K562 (cell line): ENCODE measurements around the gene ABAT. TPM values are rescaled to one million over a fixed set of nuclear protein-coding genes. Genes with fewer than 3 reads are reported as not detected.

ENCODE experiments used
- ATAC-seq: fragments of 200-7000 bp; cut with Tn5 transposase; 3 replicates; pipeline ENCODE4 v1.9.1; 2020; ENCODE audit warnings: moderate library complexity
- BruUV-seq: library from RNA; stranded (reverse); fragments of 400-500 nt; replicated peaks from 2 replicates; lab custom pipeline; 2021; lab: Mats Ljungman, UMichigan
- CTCF ChIA-PET: fragments of 300-600 bp; formaldehyde crosslinking; extraction: SDS; loops from one replicate; lab custom pipeline; 2021; ENCODE audit warnings: low intra/inter-chr PET ratio; lab: Yijun Ruan, JAX
- POLR2A ChIA-PET: fragments of 300-600, 350-650 bp; sonication (Branson Sonifier 250); formaldehyde crosslinking; extraction: SDS; loops from one replicate; lab custom pipeline; 2021; ENCODE audit warnings: antibody characterized with exemption, inconsistent platforms; lab: Yijun Ruan, JAX
- DNase-seq, 4 experiments: peaks; one replicate each; pipeline versions ENCODE4 v3.0.0 to v3.0.0-alpha.2; 2011 to 2018; ENCODE audit warnings: low spot score in 3 of 4, mixed read lengths in 3 of 4; ENCODE audit errors: extremely low read depth in 1 of 4
- FAIRE-seq: peaks from 2 replicates; lab custom pipeline; 2011; peaks lifted over from hg19 to GRCh38; lab: Jason Lieb, UNC
- H2AFZ ChIP-seq: 2 replicates; pipeline ENCODE4 v1.6.0; 2011; ENCODE audit warnings: low read depth, low read length, control low read depth, inconsistent platforms
- H3K27ac ChIP-seq: fragments of 200-600 bp; 3 replicates; pipeline ENCODE4 v1.8.0; 2011; ENCODE audit warnings: low read depth, mild to moderate bottlenecking, control low read depth, inconsistent platforms, low read length, moderate library complexity, mixed read lengths; ENCODE audit errors: extremely low read depth
- H3K27me3 ChIP-seq, 2 experiments: fragments of 300-600 bp in 1 of 2; 2 replicates in 1 of 2; 3 replicates in 1 of 2; pipeline versions ENCODE4 v1.6.0 to v1.8.0; 2011; ENCODE audit warnings: inconsistent platforms in 2 of 2, low read length in 2 of 2, mild to moderate bottlenecking in 1 of 2, mixed read lengths in 1 of 2, moderate library complexity in 1 of 2; ENCODE audit not compliant: control insufficient read depth in 2 of 2, insufficient read depth in 2 of 2
- H3K36me3 ChIP-seq: fragments of 300-600 bp; 3 replicates; pipeline ENCODE4 v1.8.0; 2011; ENCODE audit warnings: mild to moderate bottlenecking, low read length, inconsistent platforms; ENCODE audit not compliant: control insufficient read depth, insufficient read depth
- H3K4me1 ChIP-seq, 2 experiments: fragments of 200-600 bp in 1 of 2; replicated peaks in 1 of 2; 2 replicates in 1 of 2; 3 replicates in 1 of 2; pipeline versions ENCODE4 v1.5.1 to v1.8.0; 2011; ENCODE audit warnings: inconsistent platforms in 2 of 2, low read length in 2 of 2, mild to moderate bottlenecking in 1 of 2, mixed read lengths in 1 of 2, moderate library complexity in 1 of 2; ENCODE audit not compliant: control insufficient read depth in 2 of 2, insufficient read depth in 2 of 2
- H3K4me2 ChIP-seq: 2 replicates; pipeline ENCODE4 v1.6.1; 2011; ENCODE audit warnings: low read length, control low read depth, inconsistent platforms, mixed read lengths; ENCODE audit not compliant: insufficient read depth
- H3K4me3 ChIP-seq: fragments of 200-600 bp; sonication (generic), shearing (Covaris generic); 2 replicates; pipeline ENCODE4 v1.5.1; 2016; ENCODE audit warnings: control low read depth, inconsistent platforms
- H3K79me2 ChIP-seq: fragments of 200-600 bp; 3 replicates; pipeline ENCODE4 v1.8.0; 2011; ENCODE audit warnings: low read length, inconsistent platforms; ENCODE audit not compliant: control insufficient read depth, insufficient read depth
- H3K9ac ChIP-seq, 2 experiments: 2 replicates each; pipeline versions ENCODE4 v1.6.0 to v1.6.1; 2011; ENCODE audit warnings: low read depth in 2 of 2, low read length in 2 of 2, control low read depth in 1 of 2, inconsistent platforms in 1 of 2, mild to moderate bottlenecking in 1 of 2, mixed read lengths in 1 of 2; ENCODE audit not compliant: insufficient read depth in 1 of 2
- H3K9me1 ChIP-seq: one replicate; pipeline ENCODE4 v1.6.0; 2011; ENCODE audit warnings: inconsistent platforms, mild to moderate bottlenecking, low read length, moderate library complexity; ENCODE audit not compliant: control insufficient read depth, insufficient read depth
- H3K9me3 ChIP-seq: replicated peaks from 2 replicates; pipeline ENCODE4 v1.5.1; 2011; ENCODE audit warnings: low read depth, low read length, inconsistent platforms; ENCODE audit not compliant: control insufficient read depth, insufficient read depth
- H4K20me1 ChIP-seq: replicated peaks from 2 replicates; pipeline ENCODE4 v1.6.1; 2011; ENCODE audit warnings: low read length, inconsistent platforms, mixed read lengths; ENCODE audit not compliant: control insufficient read depth, insufficient read depth
- CBX3 ChIP-seq, 2 experiments: IDR thresholded peaks; 1 replicate in 1 of 2; 2 replicates in 1 of 2; pipeline ENCODE4 v1.6.1; 2012; ENCODE audit warnings: inconsistent platforms in 2 of 2, low read length in 2 of 2, borderline replicate concordance in 1 of 2, control low read depth in 1 of 2
- EZH2 ChIP-seq: IDR thresholded peaks from 2 replicates; pipeline ENCODE4 v1.6.1; 2012; ENCODE audit warnings: low read depth, mild to moderate bottlenecking, inconsistent platforms, low read length, borderline replicate concordance
- HMG20A ChIP-seq: fragments of 450-650 bp; formaldehyde crosslinking; conservative IDR thresholded peaks from 2 replicates; pipeline ENCODE4 v1.4.0; 2020; ENCODE audit warnings: mild to moderate bottlenecking, mixed read lengths
- KDM1A ChIP-seq, 2 experiments: fragments of 450-650 bp; IDR thresholded peaks; 2 replicates each; pipeline ENCODE4 v1.6.1; 2016; ENCODE audit warnings: mild to moderate bottlenecking in 2 of 2
- PHB2 ChIP-seq: fragments of 450-650 bp; IDR thresholded peaks from 2 replicates; pipeline ENCODE4 v1.6.1; 2017; ENCODE audit warnings: low read depth
- POLR3A ChIP-seq: IDR thresholded peaks from 2 replicates; pipeline ENCODE4 v1.6.1; 2011; ENCODE audit warnings: borderline replicate concordance, mild to moderate bottlenecking, moderate library complexity; ENCODE audit not compliant: insufficient read length, insufficient read depth; ENCODE audit errors: extremely low read depth
- SIX5 ChIP-seq, 2 experiments: IDR thresholded peaks; 2 replicates each; pipeline ENCODE4 v1.6.1; 2011; ENCODE audit warnings: low read length in 2 of 2, borderline replicate concordance in 1 of 2, low read depth in 1 of 2, mild to moderate bottlenecking in 1 of 2, moderate library complexity in 1 of 2; ENCODE audit not compliant: insufficient read depth in 1 of 2
- SMARCE1 ChIP-seq: fragments of 450-650 bp; IDR thresholded peaks from 2 replicates; pipeline ENCODE4 v1.7.1; 2016; ENCODE audit warnings: mild to moderate bottlenecking
- SPI1 ChIP-seq: IDR thresholded peaks from 2 replicates; pipeline ENCODE4 v1.6.1; 2011; ENCODE audit warnings: low read depth, low read length, control low read depth, borderline replicate concordance
- ZBTB8A ChIP-seq: fragments of 450-650 bp; IDR thresholded peaks from 2 replicates; pipeline ENCODE4 v1.6.1; 2018; ENCODE audit warnings: mild to moderate bottlenecking, moderate library complexity; ENCODE audit not compliant: partially characterized antibody
- ZNF699 ChIP-seq: fragments of 250-450 bp; sonication (Bioruptor Pico); IDR thresholded peaks from 2 replicates; pipeline ENCODE4 v1.8.0; 2021; ENCODE audit warnings: mild to moderate bottlenecking, moderate library complexity; ENCODE audit not compliant: insufficient replicate concordance
- WGBS: fragments of 100-300 bp; shearing (Covaris generic); methylation state at CpG from one replicate; pipeline ENCODE4 v1.1.6; 2016; ENCODE audit warnings: low coverage, mixed read lengths; ENCODE audit not compliant: insufficient coverage; ENCODE audit errors: missing lambda C conversion rate; 5-methylcytosine and 5-hydroxymethylcytosine counted together
- in situ Hi-C: fragments of 300-500 bp; cut with MboI; formaldehyde crosslinking; loops from 4 replicates; pipeline ENCODE4 v1.15.0; 2018; ENCODE audit warnings: inconsistent platforms, mixed read lengths
- intact Hi-C: fragments of 100-400 bp; cut with micrococcal nuclease; formaldehyde crosslinking; loops from 2 replicates; pipeline ENCODE4 v1.14.2; 2022
- polyA plus RNA-seq, 8 experiments: library from polyadenylated mRNA; depleted of rRNA in 4 of 8; stranded (reverse) in 5 of 8; unstranded in 3 of 8; fragments of >200 nt; fragmentation: Nextera tagmentation in 2 of 8; fragmentation: Illumina TruSeq in 1 of 8; extraction: Ambion mirVana in 2 of 8; extraction: Trizol in 1 of 8; gene quantifications; 2 replicates each; pipeline versions ENCODE4 v1.2.1 to v1.2.3, GENCODE V29; 2011 to 2014; ENCODE audit warnings: inconsistent platforms in 1 of 8, missing spikeins in 1 of 8
- total RNA-seq, 7 experiments: library from RNA; depleted of rRNA in 6 of 7; stranded (reverse); fragments of >200 nt in 6 of 7; fragmentation: Illumina TruSeq in 2 of 7; extraction: Trizol in 2 of 7; gene quantifications; 2 replicates each; pipeline versions ENCODE4 v1.2.1 to v1.2.3, GENCODE V29; 2011 to 2021; ENCODE audit warnings: low replicate concordance in 1 of 7
- TF ChIP-seq, protein P1 (sequence below), 2 experiments: fragments of 450-650 bp in 1 of 2; sonication (generic) in 1 of 2; formaldehyde crosslinking; conservative IDR thresholded peaks; 2 replicates each; pipeline versions ENCODE4 v1.4.0 to v1.8.1; 2020 to 2022; ENCODE audit warnings: mild to moderate bottlenecking in 1 of 2, missing genetic modification reagents in 1 of 2
- TF ChIP-seq, protein P2 (sequence below): fragments of 250-450 bp; sonication (Bioruptor Pico); IDR thresholded peaks from 2 replicates; pipeline ENCODE4 v1.8.0; 2022; ENCODE audit warnings: moderate library complexity, mild to moderate bottlenecking, inconsistent platforms
- TF ChIP-seq, protein P3 (sequence below): IDR thresholded peaks from 2 replicates; pipeline ENCODE4 v1.6.1; 2012; ENCODE audit warnings: low read depth, low read length, improper control_type of control experiment, borderline replicate concordance
- TF ChIP-seq, protein P4 (sequence below): sonication (generic); formaldehyde crosslinking; IDR thresholded peaks from 2 replicates; pipeline ENCODE4 v1.8.1; 2023; ENCODE audit warnings: mild to moderate bottlenecking, missing genetic modification reagents

Gene ABAT
- total and polyA plus RNA-seq, 9 of the 15 experiments (the other 6 are each of a cell fraction or from before 2014, with no cell fraction given) = 0.01 to 0.49 (median 0.10) TPM

DNA sequence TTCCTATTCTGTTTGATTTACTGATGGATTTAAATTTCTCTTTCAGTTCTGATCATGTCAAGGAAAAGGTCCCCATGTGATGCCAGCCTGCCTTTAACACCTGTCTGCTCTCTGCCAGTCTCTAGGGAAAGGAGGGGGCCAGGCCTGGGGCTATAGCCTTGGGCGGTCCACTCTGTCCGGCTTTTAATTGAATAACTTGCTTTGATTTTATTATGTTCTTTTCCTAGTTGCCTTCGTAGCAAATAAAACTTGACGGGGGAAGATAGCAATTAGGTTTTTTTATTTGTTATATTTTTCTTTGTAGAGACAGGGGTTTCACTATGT lies 47.6 kb downstream of the ABAT start (continued):
- no peak for TF ChIP-seq HMG20A (CRISPR knock-in tag)
- TF ChIP-seq PHB2 = no peak

DNA sequence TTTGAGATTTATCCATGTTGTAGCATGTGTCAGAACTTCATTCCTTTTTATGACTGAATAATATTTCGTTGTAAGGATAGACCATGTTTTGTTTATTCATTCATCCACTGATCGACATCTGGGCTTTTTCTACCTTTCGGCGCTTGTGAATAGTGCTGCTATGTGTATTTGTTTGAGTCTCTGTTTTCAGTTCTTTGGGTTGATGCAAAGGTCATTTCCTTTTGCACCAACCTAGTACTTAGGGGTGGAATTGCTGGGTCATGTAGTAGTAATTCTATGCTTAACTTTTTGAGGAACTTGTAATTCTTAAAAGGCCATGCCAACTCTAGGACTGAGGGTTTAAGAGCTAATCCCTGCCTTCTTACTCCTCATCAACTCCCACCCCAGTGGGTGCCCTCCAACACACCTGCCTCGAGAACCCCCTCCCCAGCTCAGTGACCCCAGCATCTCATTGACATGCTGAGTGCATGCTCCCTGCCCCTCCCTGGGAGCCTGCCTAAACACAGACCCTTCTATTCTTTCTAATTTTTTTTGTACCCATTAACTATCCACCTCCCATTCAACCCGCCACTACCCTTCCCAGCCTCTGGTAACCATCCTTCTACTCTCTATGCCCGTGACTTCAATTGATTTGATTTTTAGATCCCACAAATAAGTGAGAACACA lies 51.2 kb downstream of the ABAT start:
- POLR2A ChIA-PET = no interaction called here
- TF ChIP-seq KDM1A (IDR thresholded peaks at IDR 0.05) = no peak
- TF ChIP-seq SMARCE1 = no peak
- TF ChIP-seq SPI1 = no peak
- no peak for TF ChIP-seq CBX3 (IDR thresholded peaks at IDR 0.05; ENCODE audit: borderline replicate concordance in 1 of 2, low read length in 2 of 2)
- TF ChIP-seq, protein P1, sequence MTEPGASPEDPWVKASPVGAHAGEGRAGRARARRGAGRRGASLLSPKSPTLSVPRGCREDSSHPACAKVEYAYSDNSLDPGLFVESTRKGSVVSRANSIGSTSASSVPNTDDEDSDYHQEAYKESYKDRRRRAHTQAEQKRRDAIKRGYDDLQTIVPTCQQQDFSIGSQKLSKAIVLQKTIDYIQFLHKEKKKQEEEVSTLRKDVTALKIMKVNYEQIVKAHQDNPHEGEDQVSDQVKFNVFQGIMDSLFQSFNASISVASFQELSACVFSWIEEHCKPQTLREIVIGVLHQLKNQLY (CRISPR knock-in tag; conservative IDR thresholded peaks at IDR 0.05) = no peak
- no peak for TF ChIP-seq EZH2
- TF ChIP-seq SIX5 (IDR thresholded peaks at IDR 0.05; ENCODE audit: borderline replicate concordance in 1 of 2, insufficient read depth in 1 of 2, low read depth in 1 of 2, low read length in 2 of 2) = no peak
- TF ChIP-seq ZNF699 (CRISPR knock-in tag) = no peak
- TF ChIP-seq, protein P2, sequence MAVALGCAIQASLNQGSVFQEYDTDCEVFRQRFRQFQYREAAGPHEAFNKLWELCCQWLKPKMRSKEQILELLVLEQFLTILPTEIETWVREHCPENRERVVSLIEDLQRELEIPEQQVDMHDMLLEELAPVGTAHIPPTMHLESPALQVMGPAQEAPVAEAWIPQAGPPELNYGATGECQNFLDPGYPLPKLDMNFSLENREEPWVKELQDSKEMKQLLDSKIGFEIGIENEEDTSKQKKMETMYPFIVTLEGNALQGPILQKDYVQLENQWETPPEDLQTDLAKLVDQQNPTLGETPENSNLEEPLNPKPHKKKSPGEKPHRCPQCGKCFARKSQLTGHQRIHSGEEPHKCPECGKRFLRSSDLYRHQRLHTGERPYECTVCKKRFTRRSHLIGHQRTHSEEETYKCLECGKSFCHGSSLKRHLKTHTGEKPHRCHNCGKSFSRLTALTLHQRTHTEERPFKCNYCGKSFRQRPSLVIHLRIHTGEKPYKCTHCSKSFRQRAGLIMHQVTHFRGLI (CRISPR knock-in tag) = no peak
- no peak for TF ChIP-seq ZBTB8A
- TF ChIP-seq, protein P3, sequence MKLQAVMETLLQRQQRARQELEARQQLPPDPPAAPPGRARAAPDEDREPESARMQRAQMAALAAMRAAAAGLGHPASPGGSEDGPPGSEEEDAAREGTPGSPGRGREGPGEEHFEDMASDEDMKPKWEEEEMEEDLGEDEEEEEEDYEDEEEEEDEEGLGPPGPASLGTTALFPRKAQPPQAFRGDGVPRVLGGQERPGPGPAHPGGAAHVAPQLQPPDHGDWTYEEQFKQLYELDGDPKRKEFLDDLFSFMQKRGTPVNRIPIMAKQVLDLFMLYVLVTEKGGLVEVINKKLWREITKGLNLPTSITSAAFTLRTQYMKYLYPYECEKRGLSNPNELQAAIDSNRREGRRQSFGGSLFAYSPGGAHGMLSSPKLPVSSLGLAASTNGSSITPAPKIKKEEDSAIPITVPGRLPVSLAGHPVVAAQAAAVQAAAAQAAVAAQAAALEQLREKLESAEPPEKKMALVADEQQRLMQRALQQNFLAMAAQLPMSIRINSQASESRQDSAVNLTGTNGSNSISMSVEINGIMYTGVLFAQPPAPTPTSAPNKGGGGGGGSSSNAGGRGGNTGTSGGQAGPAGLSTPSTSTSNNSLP = no peak
- no peak for TF ChIP-seq POLR3A
- TF ChIP-seq, protein P4, sequence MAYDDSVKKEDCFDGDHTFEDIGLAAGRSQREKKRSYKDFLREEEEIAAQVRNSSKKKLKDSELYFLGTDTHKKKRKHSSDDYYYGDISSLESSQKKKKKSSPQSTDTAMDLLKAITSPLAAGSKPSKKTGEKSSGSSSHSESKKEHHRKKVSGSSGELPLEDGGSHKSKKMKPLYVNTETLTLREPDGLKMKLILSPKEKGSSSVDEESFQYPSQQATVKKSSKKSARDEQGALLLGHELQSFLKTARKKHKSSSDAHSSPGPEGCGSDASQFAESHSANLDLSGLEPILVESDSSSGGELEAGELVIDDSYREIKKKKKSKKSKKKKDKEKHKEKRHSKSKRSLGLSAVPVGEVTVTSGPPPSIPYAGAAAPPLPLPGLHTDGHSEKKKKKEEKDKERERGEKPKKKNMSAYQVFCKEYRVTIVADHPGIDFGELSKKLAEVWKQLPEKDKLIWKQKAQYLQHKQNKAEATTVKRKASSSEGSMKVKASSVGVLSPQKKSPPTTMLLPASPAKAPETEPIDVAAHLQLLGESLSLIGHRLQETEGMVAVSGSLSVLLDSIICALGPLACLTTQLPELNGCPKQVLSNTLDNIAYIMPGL (CRISPR knock-in tag) = no peak

More for the DNA sequence above, 51.2 kb downstream of the ABAT start:
- CTCF ChIA-PET = no interaction called here
- H3K9me3 ChIP-seq = no peaks in the 10 kb centered on the region
- ATAC-seq (no peak), FAIRE-seq (no peak), DNase-seq (no peak)
- H2AFZ ChIP-seq = no peak overlapping the region
- H3K27me3 ChIP-seq = peaks cover 22 to 28% of the 10 kb centered on the region in 2 experiments; a peak in 4 of 5 replicates
- no peaks in the 10 kb centered on the region; a peak in 2 of 5 replicates for H3K4me1 ChIP-seq
- H4K20me1 ChIP-seq = no peaks in the 10 kb centered on the region
- no peaks in the 10 kb centered on the region for H3K9me1 ChIP-seq
- 0% methylated on average over 6 of the region's 7 CpGs for WGBS
- no peak overlapping the region for H3K9ac ChIP-seq
- H3K36me3 ChIP-seq = no peaks in the 10 kb centered on the region
- no peak overlapping the region for H3K4me2 ChIP-seq
- intact Hi-C loops = no loop called here
- no peaks in the 10 kb centered on the region for H3K79me2 ChIP-seq
- no peak overlapping the region for H3K4me3 ChIP-seq
- no peak overlapping the region for H3K27ac ChIP-seq
- in situ Hi-C loops = no loop called here
- BruUV-seq = no TSS peak
